HG02678 (cell line): ENCODE results near the gene TLX3.
"Not testable (repeated sequence)": the region's sequence is repeated elsewhere in the genome, so short reads cannot be mapped to it uniquely, and the experiment has no call there.

Experiments
- ATAC-seq: cut with Tn5 transposase; IDR thresholded peaks from one replicate; pipeline ENCODE4 v1.9.1; 2021; ENCODE audit warnings: mild to moderate bottlenecking, moderate library complexity; ENCODE audit not compliant: unreplicated experiment

TLX3 gene

GRCh38 chr5:171322527-171322926 lies 13.5 kb downstream of the TLX3 start:
- ATAC-seq: no peak

- ATAC-seq: no peak
These were observed 14.0 kb downstream of the TLX3 start for GRCh38 chr5:171323007-171323406.

- ATAC-seq: no peak
These were observed 15.0 kb downstream of the TLX3 start for GRCh38 chr5:171323806-171324632.

- ATAC-seq: no peak
These were observed 21.0 kb downstream of the TLX3 start for GRCh38 chr5:171330021-171330420.

GRCh38 chr5:171335616-171336015 lies 26.6 kb downstream of the TLX3 start:
- no peak for ATAC-seq

GRCh38 chr5:171336521-171337209 lies 27.6 kb downstream of the TLX3 start:
- no peak for ATAC-seq

- no peak for ATAC-seq
These were observed 28.1 kb downstream of the TLX3 start for GRCh38 chr5:171337210-171337569.

- ATAC-seq: no peak
These were observed 31.0 kb downstream of the TLX3 start for GRCh38 chr5:171340042-171340441.

GRCh38 chr5:171340491-171340890 lies 31.4 kb downstream of the TLX3 start:
- ATAC-seq: no peak

GRCh38 chr5:171342362-171343111 lies 33.5 kb downstream of the TLX3 start:
- ATAC-seq: peak; percentile 69

GRCh38 chr5:171344936-171345608 lies 36.0 kb downstream of the TLX3 start:
- no peak for ATAC-seq

GRCh38 chr5:171351536-171352073 lies 42.6 kb downstream of the TLX3 start:
- no peak for ATAC-seq

GRCh38 chr5:171355302-171355724 lies 46.3 kb downstream of the TLX3 start:
- ATAC-seq: peak; percentile 95

GRCh38 chr5:171357843-171358242 lies 48.8 kb downstream of the TLX3 start:
- no peak for ATAC-seq

- ATAC-seq: not testable (repeated sequence)
These were observed 52.1 kb downstream of the TLX3 start for GRCh38 chr5:171361151-171361550.
